K562 (cell line): ENCODE results near the gene MEX3A. TPM values are rescaled to one million over a fixed set of nuclear protein-coding genes. Genes with fewer than 3 reads are reported as not detected.

Source experiments
- TBP ChIP-seq: optimal IDR thresholded peaks from 2 replicates; pipeline ENCODE3; 2011; ENCODE audit warnings: low read depth, low read length, improper control_type of control experiment
- polyA plus RNA-seq, 8 experiments: library from polyadenylated mRNA; depleted of rRNA in 4 of 8; stranded (reverse) in 5 of 8; unstranded in 3 of 8; fragments of >200 nt; fragmentation: Nextera tagmentation in 2 of 8; fragmentation: Illumina TruSeq in 1 of 8; extraction: Ambion mirVana in 2 of 8; extraction: Trizol in 1 of 8; gene quantifications; 2 replicates each; pipeline versions ENCODE4 v1.2.1 to v1.2.3, GENCODE V29; 2011 to 2014; ENCODE audit warnings: inconsistent platforms in 1 of 8, missing spikeins in 1 of 8
- total RNA-seq, 7 experiments: library from RNA; depleted of rRNA in 6 of 7; stranded (reverse); fragments of >200 nt in 6 of 7; fragmentation: Illumina TruSeq in 2 of 7; extraction: Trizol in 2 of 7; gene quantifications; 2 replicates each; pipeline versions ENCODE4 v1.2.1 to v1.2.3, GENCODE V29; 2011 to 2021; ENCODE audit warnings: low replicate concordance in 1 of 7
- TF ChIP-seq, protein P1 (sequence below): sonication (generic); formaldehyde crosslinking; IDR thresholded peaks from 2 replicates; pipeline ENCODE4 v1.8.0; 2022; ENCODE audit warnings: missing genetic modification reagents, mild to moderate bottlenecking, borderline replicate concordance
- TF ChIP-seq, protein P2 (sequence below), 2 experiments: fragments of 450-650 bp in 1 of 2; sonication (generic) in 1 of 2; formaldehyde crosslinking in 1 of 2; IDR thresholded peaks in 1 of 2; conservative IDR thresholded peaks in 1 of 2; 2 replicates each; pipeline versions ENCODE4 v1.6.1 to v1.8.1; 2016 to 2023; ENCODE audit warnings: mild to moderate bottlenecking in 2 of 2, moderate library complexity in 2 of 2, inconsistent platforms in 1 of 2, missing genetic modification reagents in 1 of 2

The MEX3A gene
- total and polyA plus RNA-seq, 9 of the 15 experiments (the other 6 are each of a cell fraction or from before 2014, with no cell fraction given) = 0.36 to 13.7 (median 5.2) TPM

DNA sequence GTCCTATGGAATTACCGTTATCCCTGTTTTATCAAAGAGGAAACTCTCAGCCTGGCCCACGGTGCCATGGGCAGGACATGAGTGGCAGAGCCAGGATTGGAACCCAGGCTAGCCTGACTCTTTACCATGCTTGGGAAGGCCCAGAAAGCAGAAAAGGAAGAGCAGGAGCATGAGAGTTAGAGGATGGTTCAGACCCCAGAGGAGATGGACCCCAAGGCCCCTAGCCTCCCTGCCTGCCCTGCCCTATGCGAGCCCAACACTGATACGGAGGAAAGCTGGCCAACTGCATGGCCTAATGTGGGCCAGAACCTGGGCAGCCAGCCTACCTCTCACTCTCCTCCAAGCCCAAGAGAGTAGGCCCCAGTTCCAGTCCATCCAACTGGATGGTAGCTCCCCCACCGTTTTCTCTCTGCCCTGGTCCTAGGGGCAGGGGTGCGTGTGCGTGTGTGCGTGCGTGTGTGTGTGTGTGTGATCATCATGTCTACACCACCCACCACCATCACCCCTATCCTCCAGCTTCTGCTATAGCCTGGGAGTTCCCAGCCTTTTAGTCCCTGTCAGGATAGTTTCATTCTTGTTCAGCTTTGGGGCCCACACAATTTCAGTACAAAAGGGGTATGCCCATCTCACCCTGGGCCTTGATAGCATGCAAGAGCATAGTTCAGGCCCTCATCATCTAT, 15.4 kb upstream of the MEX3A start (continued):
- TF ChIP-seq, protein P1, sequence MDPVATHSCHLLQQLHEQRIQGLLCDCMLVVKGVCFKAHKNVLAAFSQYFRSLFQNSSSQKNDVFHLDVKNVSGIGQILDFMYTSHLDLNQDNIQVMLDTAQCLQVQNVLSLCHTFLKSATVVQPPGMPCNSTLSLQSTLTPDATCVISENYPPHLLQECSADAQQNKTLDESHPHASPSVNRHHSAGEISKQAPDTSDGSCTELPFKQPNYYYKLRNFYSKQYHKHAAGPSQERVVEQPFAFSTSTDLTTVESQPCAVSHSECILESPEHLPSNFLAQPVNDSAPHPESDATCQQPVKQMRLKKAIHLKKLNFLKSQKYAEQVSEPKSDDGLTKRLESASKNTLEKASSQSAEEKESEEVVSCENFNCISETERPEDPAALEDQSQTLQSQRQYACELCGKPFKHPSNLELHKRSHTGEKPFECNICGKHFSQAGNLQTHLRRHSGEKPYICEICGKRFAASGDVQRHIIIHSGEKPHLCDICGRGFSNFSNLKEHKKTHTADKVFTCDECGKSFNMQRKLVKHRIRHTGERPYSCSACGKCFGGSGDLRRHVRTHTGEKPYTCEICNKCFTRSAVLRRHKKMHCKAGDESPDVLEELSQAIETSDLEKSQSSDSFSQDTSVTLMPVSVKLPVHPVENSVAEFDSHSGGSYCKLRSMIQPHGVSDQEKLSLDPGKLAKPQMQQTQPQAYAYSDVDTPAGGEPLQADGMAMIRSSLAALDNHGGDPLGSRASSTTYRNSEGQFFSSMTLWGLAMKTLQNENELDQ (CRISPR knock-in tag) = no peak
- TF ChIP-seq TBP = no peak
- TF ChIP-seq, protein P2, sequence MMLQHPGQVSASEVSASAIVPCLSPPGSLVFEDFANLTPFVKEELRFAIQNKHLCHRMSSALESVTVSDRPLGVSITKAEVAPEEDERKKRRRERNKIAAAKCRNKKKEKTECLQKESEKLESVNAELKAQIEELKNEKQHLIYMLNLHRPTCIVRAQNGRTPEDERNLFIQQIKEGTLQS (IDR thresholded peaks at IDR 0.05) = no peak
- TF ChIP-seq, protein P2 (CRISPR knock-in tag; conservative IDR thresholded peaks at IDR 0.05) = no peak
- TF ChIP-seq, all 486 proteins: peak for 0
